GM15510 (cell line): ENCODE data around the gene C2orf76.

Source experiments
- POLR2A ChIP-seq: IDR thresholded peaks from 3 replicates; pipeline ENCODE4 v1.6.1; 2011; ENCODE audit warnings: borderline replicate concordance; ENCODE audit not compliant: insufficient read length; ENCODE audit errors: extremely low read depth

The C2orf76 gene

DNA sequence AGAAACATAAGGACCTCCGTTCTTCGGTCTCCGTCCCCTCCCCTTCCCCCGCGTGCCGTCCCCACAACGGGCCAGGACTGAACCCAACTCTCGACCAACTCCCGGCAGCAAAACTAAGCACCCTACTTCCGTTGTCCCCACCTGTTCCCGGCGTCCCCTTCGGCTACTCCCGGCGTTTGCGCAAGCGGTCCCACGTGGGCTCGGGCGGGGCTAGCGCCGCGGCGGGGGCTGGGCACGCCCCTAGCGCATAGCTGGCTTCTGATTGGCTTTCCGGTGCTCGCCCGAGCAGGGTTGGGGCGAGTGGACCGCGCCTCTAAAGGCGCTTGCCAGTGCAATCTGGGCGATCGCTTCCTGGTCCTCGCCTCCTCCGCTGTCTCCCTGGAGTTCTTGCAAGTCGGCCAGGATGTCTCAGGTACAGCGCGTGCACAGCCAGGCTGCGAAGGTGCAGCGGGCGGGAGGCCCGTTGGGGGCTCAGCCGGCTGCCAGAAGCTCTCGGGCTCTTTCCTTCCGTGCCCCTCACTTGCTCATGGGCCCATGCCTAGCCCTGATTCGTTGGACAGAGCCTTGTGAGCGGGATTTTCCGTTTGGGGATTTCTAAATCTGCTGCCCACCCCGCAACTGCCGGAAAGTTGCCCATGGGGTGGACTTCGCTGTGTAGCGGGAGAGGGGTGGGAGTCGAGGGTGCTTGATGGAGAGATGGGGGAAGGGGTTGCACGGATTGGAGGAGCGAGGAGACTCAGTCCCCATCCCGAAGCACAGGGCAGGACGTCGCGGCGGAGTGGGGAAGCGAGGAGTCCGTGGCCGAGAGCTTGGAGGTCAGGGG, at the start of gene C2orf76, which contains the start of gene DBI:
TSS of gene C2orf76 (minus strand) at position 186 of the 823 bp plus-strand sequence. CDS start 26,875 bp downstream, outside the sequence.
TSS of gene DBI (plus strand) at position 329 of the 823 bp plus-strand sequence. CDS start at position 404, 75 bp downstream.
- TF ChIP-seq POLR2A, result peak; percentile 98

DNA sequence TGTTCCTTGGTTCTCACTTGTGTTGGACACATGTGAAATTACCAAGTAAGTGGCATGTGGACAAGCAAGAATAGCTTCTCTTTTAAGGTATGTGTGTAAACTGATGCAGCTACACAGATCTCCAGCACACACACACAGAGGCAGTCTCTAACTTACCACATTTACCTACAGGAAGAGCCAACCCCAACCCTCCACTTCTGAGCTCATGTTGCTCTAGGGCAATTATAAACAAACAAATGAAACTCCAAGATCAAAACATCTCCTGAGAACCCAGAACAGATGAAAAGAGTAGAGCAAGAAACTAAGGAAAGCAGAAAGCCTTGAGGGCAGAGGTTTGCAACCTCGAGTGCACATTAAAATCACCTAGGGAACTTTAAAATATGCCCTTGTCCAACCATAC, 49.0 kb upstream of the C2orf76 start:
- TF ChIP-seq POLR2A, result no peak

DNA sequence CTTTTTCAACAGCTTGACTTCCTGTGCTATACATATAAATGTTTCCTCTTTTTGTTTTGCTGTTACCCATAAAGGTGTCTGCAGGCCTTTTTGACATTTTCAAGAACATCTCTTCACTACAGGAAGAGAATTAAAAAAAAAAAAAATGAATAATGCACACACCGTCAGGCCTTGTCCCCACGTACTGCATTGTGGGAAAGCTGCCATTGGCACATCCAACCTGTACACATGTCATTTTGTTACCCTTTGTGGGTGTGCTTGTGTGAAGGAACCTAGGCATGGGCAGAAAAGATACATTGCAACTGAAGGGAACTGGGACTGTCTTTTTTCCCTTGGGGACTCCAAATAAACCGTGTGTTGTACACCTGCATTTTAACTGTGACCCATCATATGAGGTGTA, 48.3 kb upstream of the C2orf76 start:
- no peak for TF ChIP-seq POLR2A

DNA sequence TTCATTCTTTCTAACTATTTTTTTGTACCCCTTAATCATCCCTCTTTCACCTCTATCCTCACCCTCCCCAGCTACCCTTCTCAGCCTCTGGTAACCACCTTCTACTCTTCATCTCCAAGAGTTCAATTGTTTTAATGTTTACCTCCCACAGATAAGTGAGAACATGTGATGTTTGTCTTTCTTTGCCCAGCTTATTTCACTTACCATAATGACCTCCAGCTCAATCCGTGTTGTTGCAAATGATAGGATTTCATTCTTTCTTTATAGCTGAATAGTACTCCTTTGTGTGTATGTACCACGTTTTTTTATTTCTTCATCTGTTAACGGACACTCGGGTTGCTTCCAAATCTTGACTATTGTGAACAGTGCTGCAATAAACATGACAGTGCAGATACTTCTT, 42.9 kb upstream of the C2orf76 start:
- TF ChIP-seq POLR2A, result no peak

DNA sequence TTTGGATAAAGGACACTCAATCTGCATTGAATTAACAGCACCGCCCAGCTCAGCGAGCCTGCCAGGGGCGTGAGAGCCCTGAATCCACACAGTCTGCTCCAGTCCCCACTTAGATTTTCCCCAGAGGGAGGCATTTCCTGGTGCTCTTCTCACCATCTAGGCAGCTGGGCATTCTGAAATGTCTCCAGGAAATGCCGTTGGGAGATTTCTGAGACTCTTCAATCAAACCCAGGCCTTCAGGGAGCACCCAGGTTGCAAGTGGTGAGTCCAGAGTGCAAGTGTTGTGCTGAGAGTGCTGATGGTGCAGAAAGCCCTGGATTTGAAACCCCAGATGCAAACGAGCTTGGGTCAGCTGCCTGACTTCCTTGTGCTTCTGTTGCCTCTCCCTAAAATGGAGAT, 41.6 kb upstream of the C2orf76 start:
- no peak for TF ChIP-seq POLR2A

DNA sequence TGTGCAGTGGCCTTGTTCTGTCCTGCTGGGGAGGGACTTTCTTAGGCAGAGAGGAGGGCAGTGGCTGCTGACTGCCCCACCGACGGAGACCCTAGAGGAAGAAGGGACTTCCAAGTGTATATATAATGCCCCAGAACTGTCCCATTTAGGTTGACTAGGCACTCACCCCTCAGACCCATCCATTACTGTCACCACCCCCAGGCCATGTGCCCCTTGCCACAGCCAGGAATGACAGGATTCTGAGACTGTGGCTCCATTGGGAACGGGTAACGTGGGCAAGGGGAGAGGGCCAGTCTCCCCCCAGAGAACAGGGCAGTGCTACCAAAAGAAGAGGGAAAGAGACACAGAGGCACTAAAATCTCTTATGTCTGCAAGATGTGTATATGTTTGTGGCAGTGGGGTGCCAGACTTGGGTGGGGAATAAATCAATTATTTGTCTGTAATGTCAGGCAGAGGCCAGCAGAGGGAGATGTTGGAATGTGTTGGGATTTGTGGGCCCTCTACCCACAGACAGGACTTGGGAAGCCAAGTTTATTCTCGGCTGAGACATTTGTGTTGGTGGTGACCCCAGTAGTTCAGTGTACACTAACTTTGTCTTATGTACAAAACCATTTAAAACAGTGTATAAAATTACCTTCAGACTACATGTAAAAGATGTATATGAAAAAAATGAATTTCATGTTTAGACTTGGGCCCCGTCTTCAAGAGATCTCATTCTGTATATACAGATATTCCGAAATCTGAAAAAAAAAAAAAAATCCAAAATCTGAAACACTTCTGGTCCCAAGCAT, 41.0 kb upstream of the C2orf76 start:
- no peak for TF ChIP-seq POLR2A

DNA sequence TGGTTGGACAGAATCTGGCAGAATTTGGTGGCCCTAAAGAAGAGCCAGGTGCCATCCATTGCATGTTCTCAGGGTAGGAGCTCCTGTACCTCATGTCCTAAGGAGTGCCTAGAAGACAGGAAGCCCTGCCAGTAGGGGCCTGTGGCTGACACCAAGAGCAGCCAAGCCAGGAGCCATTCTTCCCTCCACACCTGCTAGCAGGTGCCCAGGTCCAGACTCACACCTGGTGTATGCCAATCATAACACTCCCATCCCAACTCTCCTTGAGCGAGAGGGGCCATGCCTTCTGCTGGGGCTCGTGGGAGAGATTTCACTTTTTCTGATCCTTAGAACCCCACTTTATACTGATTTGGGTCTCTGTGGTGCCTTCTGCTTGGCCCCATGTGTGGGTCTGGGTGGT, 38.5 kb upstream of the C2orf76 start:
- no peak for TF ChIP-seq POLR2A

DNA sequence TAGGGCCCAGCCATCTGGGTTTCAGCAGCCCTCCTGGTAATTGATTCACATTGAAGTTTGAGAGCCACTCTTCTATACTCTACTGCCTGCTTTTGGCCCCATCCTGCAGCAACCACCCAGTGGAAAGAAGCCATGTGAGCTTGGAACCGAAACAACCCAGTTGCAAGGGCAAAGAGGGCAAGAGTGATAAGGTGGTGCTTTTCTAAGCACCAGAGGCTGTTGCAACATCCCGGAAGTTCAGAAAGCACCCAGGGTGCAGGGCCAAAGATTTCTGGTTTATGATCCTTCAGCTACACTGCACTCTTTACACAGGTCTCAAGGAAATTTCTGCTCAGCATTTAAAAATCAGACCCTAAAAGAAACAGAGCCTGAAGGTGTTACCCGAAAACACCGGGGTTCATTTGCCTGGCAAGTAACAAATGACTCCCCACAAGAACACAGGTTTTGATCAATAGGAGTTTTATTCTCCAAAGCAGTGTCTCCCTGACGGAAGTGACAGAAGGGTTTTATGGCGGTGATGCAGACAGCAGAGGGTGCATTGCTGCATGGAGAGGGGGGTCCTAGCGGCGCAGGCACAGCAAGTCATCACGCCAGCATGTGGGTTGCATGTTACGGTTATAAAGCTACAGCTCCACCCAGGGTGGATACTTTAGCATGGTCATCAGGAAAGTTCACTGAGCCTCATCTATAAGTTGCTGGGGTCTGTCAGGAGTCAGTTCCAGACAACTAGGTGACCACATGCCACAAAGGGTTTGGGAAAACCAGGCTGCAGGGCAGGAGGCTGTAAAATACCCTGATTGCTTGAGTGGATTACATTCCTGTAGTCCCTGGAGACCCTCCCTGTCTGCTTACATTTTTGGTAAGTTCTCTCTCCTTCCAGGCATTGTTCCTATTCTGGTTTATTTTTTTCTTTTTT, 36.3 kb upstream of the C2orf76 start:
- no peak for TF ChIP-seq POLR2A

DNA sequence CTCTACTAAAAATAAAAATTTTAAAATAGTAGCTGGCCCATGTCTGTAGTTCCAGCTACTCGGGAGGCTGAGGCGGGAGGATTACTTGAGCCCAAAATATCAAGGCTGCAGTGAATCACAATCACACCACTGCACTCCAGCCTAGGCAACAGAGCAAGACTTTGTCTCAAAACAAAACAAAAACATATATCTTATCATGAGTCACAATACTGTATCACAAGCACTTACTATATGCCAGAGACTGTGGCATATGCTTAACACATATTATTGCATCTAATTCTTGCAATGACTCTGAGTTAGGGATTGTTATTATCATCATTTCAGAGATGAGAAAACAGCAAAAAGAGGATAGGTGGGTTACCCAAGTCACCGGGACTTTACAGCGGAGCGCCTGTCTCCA, 35.5 kb upstream of the C2orf76 start:
- TF ChIP-seq POLR2A, result no peak

DNA sequence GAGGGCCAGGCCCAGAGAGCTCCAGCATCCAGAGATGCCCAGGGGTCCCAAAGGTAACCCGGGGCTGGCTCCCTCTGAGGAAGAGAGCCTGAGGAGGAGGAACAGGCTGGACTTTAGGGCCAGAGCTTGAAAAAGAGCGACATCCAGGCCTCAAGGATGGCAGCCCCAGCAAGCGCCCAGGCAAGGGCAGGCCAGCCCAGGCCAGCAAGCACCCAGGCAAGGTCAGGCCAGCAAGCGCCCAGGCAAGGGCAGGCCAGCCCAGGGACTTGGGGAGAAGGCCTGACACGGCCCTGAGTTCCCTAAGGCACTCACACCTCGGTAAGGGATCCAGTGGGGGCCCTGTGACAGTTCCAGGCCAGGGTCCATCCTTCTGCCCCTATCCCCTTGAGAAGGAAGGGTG, 30.6 kb upstream of the C2orf76 start:
- no peak for TF ChIP-seq POLR2A

DNA sequence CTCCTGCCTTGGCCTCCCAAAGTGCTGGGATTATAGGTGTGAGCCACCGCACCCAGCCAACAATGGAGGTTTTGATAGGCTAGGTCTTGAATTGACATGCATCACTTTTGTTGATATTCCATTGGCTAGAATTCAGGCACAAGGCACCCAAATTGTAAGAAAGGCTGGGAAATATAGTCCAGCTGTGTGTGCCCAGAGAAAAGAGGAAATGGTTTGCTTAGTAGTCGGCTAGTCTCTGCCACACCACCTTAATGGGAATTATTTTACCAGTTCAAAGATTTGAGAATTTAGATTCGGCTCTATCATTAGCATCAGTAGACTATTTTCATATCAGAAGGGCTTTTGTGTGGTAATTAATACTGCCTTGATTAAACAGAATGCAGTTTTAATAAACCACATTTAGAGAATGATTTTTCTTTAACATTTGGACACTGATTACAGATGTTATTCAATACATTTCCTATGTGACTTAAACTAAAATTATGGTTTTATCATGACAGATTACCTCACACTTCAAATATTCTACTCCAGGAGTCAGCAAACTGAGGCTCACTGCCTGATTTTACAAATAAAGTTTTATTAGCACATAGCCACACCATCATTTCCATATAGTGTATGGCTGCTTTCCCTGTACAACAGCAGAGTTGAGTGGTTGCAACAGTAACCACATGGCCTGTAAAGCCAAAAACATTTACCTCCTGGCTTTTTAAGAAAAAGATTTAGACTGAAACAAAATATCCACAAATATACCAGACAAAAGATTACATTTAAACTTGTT, 27.5 kb upstream of the C2orf76 start:
- TF ChIP-seq POLR2A, result no peak

DNA sequence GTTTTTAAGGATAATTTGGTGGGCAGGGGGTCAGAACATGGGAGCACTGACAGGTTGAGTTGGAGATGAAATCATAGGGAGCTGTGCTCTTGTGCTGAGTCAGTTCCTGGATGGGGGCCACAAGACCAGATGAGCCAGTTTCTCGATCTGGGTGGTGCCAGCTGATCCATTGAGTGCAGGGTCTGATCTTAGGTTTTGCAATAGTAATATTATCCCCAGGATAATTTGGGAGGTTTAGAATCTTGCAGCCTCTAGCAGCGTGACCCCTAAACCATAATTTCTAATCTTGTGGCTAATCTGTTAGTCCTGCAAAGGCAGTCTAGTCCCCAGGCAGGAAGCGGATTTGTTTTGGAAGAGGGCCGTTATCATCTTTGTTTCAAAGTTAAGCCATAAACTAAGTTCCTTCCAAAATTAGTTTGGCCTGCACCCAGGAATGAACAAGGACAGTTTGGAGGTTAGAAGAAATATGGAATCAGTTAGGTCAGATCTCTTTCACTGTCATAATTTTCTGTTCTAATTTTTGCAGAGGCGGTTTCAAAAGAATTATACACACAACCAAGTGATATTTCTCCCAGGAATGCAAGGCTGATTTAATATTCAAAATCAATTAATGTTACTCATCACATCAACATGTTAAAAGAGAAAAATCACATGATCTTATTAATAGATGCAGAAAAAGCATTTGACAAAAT, 23.1 kb upstream of the C2orf76 start:
- TF ChIP-seq POLR2A, result no peak

DNA sequence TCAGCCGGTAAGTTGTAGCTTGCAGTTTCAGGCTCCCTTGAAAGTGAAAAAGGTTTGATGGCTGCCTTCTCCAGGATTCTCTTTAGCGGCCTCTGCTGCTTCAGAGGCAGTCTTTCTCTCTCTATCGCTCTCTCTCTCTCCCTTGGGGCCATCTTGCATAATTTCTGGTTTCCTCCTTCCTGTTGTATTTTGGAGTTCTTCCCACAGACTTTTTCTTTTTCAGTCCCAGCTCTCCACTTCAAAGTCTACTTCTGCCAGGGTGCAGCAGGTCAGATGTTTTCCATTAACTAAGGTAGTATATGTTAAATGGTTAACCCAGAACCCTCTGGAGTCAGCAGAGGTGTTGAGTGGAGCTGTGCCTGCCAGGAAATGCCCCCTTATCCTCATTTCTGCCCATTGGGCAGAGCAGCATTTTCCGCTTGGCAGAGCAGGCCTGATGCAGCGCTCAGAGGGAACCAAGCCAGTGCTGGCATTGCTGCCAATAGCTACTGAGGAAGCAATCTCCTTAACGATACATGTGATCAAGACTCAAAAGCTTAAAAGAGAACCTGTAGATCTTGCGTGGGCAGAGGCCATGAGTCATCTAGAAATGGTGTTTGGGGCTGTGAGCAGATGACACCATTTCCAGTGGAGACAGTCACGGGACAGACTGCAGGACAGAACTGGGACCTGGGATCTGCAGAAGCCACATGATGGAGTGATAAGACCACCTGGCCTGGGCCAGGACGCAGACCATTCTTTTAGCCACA, 20.9 kb upstream of the C2orf76 start:
- TF ChIP-seq POLR2A, result no peak

DNA sequence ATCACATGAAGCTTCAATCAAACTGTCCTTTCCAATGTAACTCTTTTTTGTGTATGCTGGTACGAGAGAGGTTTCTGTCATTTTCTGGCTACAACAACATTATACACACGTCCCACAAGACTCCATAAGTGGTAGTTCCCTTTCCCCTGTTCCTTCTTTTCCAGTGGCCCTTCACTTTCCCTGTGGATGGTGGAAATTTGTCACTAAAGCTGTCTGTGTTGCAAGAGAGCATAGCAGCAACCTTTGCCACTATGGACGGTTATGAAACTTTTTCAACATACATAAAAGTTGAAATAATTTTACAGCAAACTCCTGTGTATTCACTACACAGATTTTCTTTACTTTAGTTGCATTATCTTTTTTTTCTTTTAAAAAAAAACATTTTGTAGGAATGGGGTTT, 18.8 kb upstream of the C2orf76 start:
- TF ChIP-seq POLR2A, result no peak

DNA sequence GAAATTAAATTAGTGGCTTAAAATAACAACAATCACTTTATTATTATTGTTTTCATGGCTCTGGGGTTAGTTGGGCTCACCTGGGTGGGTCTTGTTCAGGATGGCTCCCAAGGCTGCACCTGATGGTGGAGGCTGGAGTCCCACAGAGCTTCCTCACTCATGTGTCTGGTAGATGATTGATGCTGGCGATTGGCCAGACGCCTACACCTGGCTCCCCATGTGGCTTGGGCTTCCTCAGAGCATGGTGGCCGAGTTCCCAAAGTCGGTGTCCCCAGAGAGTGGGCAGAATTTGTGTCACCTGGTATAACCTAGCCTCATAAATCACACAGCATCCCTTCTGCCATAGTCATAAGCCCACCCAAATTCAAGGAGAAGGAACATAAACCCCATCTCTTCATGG, 18.3 kb upstream of the C2orf76 start:
- TF ChIP-seq POLR2A, result no peak
